HFF-Myc (cell line): ENCODE measurements around the gene SLC47A1.

Source experiments
- DNase-seq: peaks from one replicate; pipeline ENCODE4 v3.0.0-alpha.2; 2011; ENCODE audit warnings: low read depth; ENCODE audit errors: extremely low read depth
- H3K4me3 ChIP-seq: replicated peaks from 2 replicates; pipeline ENCODE4 v1.5.1; 2011; ENCODE audit warnings: low read depth, mild to moderate bottlenecking, control low read depth, low read length
- CTCF ChIP-seq: IDR thresholded peaks from 2 replicates; pipeline ENCODE4 v1.5.1; 2012; ENCODE audit warnings: mild to moderate bottlenecking, low read depth, low read length, control low read depth; ENCODE audit errors: missing control alignments

The SLC47A1 gene

GRCh38 chr17:19554393-19554792, 20.7 kb downstream of the SLC47A1 start:
- no peak for DNase-seq
- no peak overlapping the region for H3K4me3 ChIP-seq
- no peak for TF ChIP-seq CTCF

GRCh38 chr17:19555746-19556145, 22.1 kb downstream of the SLC47A1 start:
- no peak overlapping the region for H3K4me3 ChIP-seq
- no peak for TF ChIP-seq CTCF
- DNase-seq = no peak

GRCh38 chr17:19558946-19559345, 25.3 kb downstream of the SLC47A1 start:
- TF ChIP-seq CTCF = no peak
- no peak overlapping the region for H3K4me3 ChIP-seq
- DNase-seq = no peak

GRCh38 chr17:19561697-19562318, 28.2 kb downstream of the SLC47A1 start:
- H3K4me3 ChIP-seq = no peak overlapping the region
- no peak for TF ChIP-seq CTCF
- DNase-seq = no peak

- no peak for TF ChIP-seq CTCF
- no peak for DNase-seq
- no peak overlapping the region for H3K4me3 ChIP-seq
These were observed 32.3 kb downstream of the SLC47A1 start for GRCh38 chr17:19565817-19566575.

GRCh38 chr17:19567216-19568015, 33.8 kb downstream of the SLC47A1 start:
- DNase-seq = no peak
- TF ChIP-seq CTCF = no peak
- no peak overlapping the region for H3K4me3 ChIP-seq
